RWPE1 (cell line): ENCODE results near the gene CRABP2.

Source experiments
- CTCF ChIA-PET: fragments of 350-600 bp; sonication (Branson Sonifier 250); formaldehyde crosslinking; extraction: SDS; loops from one replicate; lab custom pipeline; 2021; lab: Yijun Ruan, JAX
- POLR2A ChIA-PET: fragments of 400-600 bp; formaldehyde crosslinking; extraction: SDS; loops from one replicate; lab custom pipeline; 2020; ENCODE audit warnings: antibody characterized with exemption; ENCODE audit not compliant: low non-redundant PET; lab: Yijun Ruan, JAX
- DNase-seq: peaks from one replicate; pipeline ENCODE4 v3.0.0; 2012; ENCODE audit warnings: low spot score
- H3K27ac ChIP-seq: fragments of 450-650 bp; 2 replicates; pipeline ENCODE4 v1.5.1; 2017
- CTCF ChIP-seq: fragments of 450-650 bp; conservative IDR thresholded peaks from 2 replicates; pipeline ENCODE4 v1.5.1; 2017; ENCODE audit warnings: low read depth, mild to moderate bottlenecking

CRABP2 gene

GRCh38 chr1:156691665-156692440 lies 13.5 kb downstream of the CRABP2 start:
- H3K27ac ChIP-seq, result peak overlapping the region; percentile 82
- peak; percentile 68 for DNase-seq
- CTCF ChIA-PET, result interaction anchor here (0.5 to 9.5 kb wide), 5 partner anchors 8 to 201 kb away, joined by 3 to 225 read pairs (median 6); partner anchors contain the start of genes CRABP2, ISG20L2 and METTL25B
- TF ChIP-seq CTCF, result no peak
- POLR2A ChIA-PET, result interaction anchor here (0.6 to 1.5 kb wide), 3 partner anchors 13 to 1371 kb away, joined by 3 to 5 read pairs (median 3); partner anchors contain the start of genes CRABP2 and RUSC1

GRCh38 chr1:156691191-156691590 lies 14.2 kb downstream of the CRABP2 start:
- TF ChIP-seq CTCF, result no peak
- no peak for DNase-seq
- peak overlapping the region; percentile 82 for H3K27ac ChIP-seq
- POLR2A ChIA-PET, result interaction anchor here (0.6 to 1.5 kb wide), 2 partner anchors 14 to 69 kb away, joined by 3 to 5 read pairs; partner anchors contain the start of gene CRABP2
- CTCF ChIA-PET, result interaction anchor here (0.6 to 9.5 kb wide), 5 partner anchors 17 to 199 kb away, joined by 3 to 225 read pairs (median 6); partner anchors contain the start of genes CRABP2, HAPLN2, ISG20L2 and METTL25B

GRCh38 chr1:156690675-156691036 lies 14.7 kb downstream of the CRABP2 start:
- ChIA-PET POLR2A (interaction anchor here (2.4 kb wide), 1 partner anchor 35 kb away, joined by 10 read pairs; no protein-coding TSS in a partner anchor), CTCF (interaction anchor here (0.6 to 9.5 kb wide), 8 partner anchors 13 to 167 kb away, joined by 3 to 225 read pairs (median 6); partner anchors contain the start of genes CRABP2, HAPLN2, ISG20L2 and METTL25B)
- TF ChIP-seq CTCF, result no peak
- DNase-seq, result no peak
- H3K27ac ChIP-seq, result peak overlapping the region; percentile 82

- DNase-seq, result no peak
- ChIA-PET CTCF (interaction anchor here (0.5 to 9.5 kb wide), 27 partner anchors 9 to 238 kb away, joined by 3 to 225 read pairs (median 5); partner anchors contain the start of genes CRABP2, ISG20L2, METTL25B and NES), POLR2A (interaction anchor here (2.4 kb wide), 1 partner anchor 36 kb away, joined by 10 read pairs; no protein-coding TSS in a partner anchor)
- peak overlapping the region; percentile 82 for H3K27ac ChIP-seq
- no peak for TF ChIP-seq CTCF
Observed at GRCh38 chr1:156689953-156690674, 15.3 kb downstream of the CRABP2 start.

GRCh38 chr1:156689035-156689952 lies 16.1 kb downstream of the CRABP2 start:
- POLR2A ChIA-PET, result interaction anchor here (0.5 to 2.4 kb wide), 2 partner anchors 37 to 62 kb away, joined by 3 to 10 read pairs; partner anchors contain the start of gene HDGF
- peak overlapping the region; percentile 82 for H3K27ac ChIP-seq
- CTCF ChIA-PET, result interaction anchor here (0.5 to 9.5 kb wide), 29 partner anchors 10 to 238 kb away, joined by 3 to 225 read pairs (median 5); partner anchors contain the start of genes CRABP2, ISG20L2, METTL25B and NES
- peak; percentile 83 for DNase-seq
- peak; percentile 88 for TF ChIP-seq CTCF
